T-helper 2 cell treated with Interferon-gamma antibody and Interleukin-4, amounts not matched to agents 100 ng/mL and 5 ng/mL, for 36 hours (primary cell): ENCODE results near the gene SLC25A48. TPM values are rescaled to one million over a fixed set of nuclear protein-coding genes. Genes with fewer than 3 reads are reported as not detected.
"Not testable (repeated sequence)": the region's sequence is repeated elsewhere in the genome, so short reads cannot be mapped to it uniquely, and the experiment has no call there.

Source experiments
- intact Hi-C: fragments of 100-400 bp; cut with micrococcal nuclease; formaldehyde crosslinking; loops from one replicate; pipeline ENCODE4 v1.15.1; 2023
- total RNA-seq: library from RNA; stranded (reverse); gene quantifications from 2 replicates; pipeline ENCODE4 v1.2.3, GENCODE V29; 2022

The SLC25A48 gene
- total RNA-seq, 1 donor from 2014 or later: not detected

DNA sequence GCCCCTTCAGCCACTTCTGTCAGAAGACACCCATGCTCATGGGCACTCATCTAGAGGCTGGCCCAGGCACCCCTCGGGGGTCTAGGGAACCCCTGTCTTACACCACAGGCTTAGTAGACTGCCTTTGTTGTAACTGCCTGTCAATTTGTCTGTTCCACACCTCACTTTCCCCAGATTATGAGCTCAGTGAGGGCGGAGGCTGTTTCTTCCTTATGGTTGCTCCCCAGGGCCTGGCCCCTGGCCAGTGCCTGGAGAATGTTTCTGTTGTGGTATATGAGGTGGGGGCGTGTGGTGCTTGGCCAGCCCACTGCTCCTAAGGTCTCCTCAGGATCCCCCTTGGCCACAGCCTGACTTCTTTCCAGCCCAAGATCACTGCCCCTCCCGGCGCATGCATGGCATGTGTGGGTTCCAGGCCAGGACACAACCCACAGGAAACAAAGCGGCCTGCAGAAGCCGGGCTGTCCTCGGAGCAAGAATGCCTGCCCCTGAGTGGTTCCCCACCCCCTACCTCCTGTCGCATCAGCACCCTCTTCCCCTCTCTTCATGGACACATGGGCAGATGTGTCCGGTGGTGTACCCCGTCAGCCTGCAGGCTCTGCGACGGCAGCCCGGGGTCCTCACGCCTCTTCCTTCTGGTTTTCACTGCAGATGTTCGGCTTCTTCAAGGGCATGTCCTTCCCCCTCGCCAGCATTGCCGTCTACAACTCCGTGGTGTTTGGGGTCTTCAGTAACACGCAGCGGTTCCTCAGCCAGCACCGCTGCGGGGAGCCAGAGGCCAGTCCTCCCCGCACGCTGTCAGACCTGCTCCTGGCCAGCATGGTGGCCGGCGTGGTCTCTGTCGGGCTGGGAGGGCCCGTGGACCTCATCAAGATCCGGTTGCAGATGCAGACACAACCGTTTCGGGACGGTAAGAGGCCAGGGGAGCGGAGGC, 17.7 kb downstream of the SLC25A48 start:
- intact Hi-C loops: no loop called here

GRCh38 chr5:135857630-135858311, 23.3 kb downstream of the SLC25A48 start:
- intact Hi-C loops: no loop called here

DNA sequence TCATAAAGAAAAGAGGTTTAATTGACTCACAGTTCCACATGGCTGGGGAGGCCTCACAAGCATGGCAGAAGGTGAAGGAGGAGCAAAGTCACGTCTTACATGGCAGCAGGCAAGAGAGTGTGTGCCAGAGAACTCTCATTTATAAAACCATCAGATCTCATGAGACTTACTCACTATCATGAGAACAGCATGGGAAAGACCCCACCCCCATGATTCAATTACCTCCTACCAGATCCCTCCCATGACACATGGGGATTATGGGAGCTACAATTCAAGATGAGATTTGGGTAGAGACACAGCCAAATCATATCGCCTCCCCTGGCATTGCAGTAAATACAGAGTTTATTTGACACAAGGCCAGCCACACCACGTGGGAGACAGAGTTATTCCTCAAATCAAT, 24.7 kb downstream of the SLC25A48 start:
- intact Hi-C loops: not testable (repeated sequence)

GRCh38 chr5:135859641-135860040, 25.2 kb downstream of the SLC25A48 start:
- intact Hi-C loops: no loop called here

DNA sequence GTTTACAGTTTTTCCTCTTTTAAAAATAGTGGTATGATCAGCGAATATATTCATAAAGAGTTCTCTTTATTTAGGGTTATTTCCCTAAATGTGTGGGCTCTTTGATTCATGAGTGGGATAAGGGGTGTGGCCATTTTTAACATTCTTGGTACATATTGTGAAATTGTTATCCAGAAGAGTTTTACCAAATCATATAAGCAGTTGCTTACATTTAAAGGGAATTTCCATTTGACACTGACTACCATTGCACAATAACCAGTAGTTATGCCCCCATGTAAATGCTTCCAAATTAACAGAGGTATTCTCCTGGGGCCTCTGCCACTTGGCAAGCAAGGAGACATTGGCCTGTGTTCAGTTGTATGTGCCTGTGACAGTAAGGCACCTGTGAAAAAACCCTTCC, 27.2 kb downstream of the SLC25A48 start:
- intact Hi-C loops: no loop called here

GRCh38 chr5:135862086-135862485, 27.6 kb downstream of the SLC25A48 start:
- intact Hi-C loops: no loop called here

- intact Hi-C loops: no loop called here
Observed at GRCh38 chr5:135862744-135863143, 28.3 kb downstream of the SLC25A48 start.

- intact Hi-C loops: no loop called here
Observed at GRCh38 chr5:135864503-135865435, 30.3 kb downstream of the SLC25A48 start.

- intact Hi-C loops: no loop called here
Observed at GRCh38 chr5:135866016-135866415, 31.6 kb downstream of the SLC25A48 start.

- intact Hi-C loops: no loop called here
Observed at GRCh38 chr5:135867599-135867998, 33.1 kb downstream of the SLC25A48 start.

- intact Hi-C loops: no loop called here
Observed at GRCh38 chr5:135868681-135869080, 34.2 kb downstream of the SLC25A48 start.

- intact Hi-C loops: no loop called here
Observed at GRCh38 chr5:135869276-135869675, 34.8 kb downstream of the SLC25A48 start.

DNA sequence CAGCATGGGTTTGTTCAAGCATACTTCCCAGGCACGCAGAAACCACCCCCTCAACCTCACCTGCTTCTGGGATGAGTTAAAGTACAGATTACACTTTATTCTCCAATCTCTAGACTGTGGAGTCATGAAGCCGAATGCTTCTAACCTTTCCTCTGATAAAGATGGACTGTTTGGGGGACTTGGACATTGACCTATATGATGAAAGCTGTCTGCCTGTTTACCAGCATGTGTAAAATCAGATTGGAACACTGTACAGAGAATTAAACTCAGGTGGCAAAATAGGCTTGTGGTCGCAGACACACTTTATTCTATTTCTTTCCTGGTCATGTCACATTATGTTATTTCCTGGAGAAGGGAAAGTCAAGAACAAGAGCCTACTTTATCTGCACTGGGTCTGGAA, 35.5 kb downstream of the SLC25A48 start:
- intact Hi-C loops: no loop called here

DNA sequence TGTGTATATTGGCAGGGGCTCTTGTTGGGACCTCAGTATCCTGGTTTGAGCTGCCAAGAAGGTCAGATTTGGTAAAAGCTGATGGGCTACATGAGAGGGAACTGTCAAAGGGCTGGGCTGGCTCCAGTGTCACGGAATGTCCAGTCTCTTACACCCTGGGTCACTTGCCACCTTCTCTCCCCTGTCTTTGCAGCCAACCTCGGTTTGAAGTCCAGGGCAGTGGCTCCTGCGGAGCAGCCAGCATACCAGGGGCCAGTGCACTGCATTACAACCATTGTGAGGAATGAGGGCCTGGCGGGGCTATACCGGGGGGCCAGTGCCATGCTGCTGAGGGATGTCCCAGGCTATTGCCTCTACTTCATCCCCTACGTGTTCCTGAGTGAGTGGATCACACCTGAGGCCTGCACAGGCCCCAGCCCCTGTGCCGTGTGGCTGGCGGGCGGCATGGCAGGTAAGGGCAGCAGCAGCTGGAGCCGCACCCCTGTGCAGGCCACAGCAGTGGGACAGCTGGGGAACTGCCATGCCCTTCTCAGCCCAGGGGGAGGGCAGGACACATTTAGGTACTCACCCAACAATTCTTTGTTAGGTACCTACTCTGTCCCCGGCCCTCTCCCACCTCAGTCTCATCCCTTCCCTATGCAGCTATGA, 36.9 kb downstream of the SLC25A48 start:
- intact Hi-C loops: no loop called here

DNA sequence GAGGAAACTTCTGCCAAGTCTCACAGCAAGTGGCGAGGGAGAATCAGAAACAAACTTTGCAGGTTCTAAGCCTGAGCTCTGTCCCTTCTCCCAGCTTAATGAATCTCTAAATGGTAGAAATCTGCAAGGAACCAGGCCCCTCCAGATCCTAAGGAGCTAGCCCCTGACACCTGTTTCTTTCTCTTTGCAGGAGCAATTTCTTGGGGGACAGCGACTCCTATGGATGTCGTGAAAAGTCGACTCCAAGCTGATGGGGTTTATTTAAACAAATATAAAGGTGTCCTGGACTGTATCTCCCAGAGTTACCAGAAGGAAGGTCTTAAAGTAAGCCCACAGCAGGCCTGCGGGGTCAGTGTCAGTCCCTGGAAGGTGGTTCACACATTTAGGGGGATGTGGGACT, 39.4 kb downstream of the SLC25A48 start:
- intact Hi-C loops: no loop called here

DNA sequence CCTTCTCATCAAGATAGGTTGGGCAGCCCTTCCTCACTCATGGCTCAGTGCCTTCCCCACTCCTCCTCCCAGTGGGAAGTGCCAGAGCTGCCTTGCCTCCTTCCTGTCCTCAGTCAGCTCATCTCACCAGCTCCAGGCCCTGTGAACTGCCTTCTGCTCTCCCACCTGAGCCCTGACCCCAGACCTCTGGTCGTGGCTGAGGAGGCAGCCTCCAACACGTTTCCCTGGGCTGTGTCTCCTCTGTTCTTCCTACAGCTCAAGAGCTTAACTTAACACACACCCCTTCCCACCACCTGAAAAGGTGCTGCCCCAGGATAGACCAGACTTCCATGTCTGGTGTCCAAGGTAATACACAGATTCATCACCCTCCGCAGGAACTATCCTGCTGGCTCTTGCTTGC, 40.0 kb downstream of the SLC25A48 start:
- intact Hi-C loops: no loop called here

GRCh38 chr5:135875567-135875966, 41.1 kb downstream of the SLC25A48 start:
- intact Hi-C loops: no loop called here

DNA sequence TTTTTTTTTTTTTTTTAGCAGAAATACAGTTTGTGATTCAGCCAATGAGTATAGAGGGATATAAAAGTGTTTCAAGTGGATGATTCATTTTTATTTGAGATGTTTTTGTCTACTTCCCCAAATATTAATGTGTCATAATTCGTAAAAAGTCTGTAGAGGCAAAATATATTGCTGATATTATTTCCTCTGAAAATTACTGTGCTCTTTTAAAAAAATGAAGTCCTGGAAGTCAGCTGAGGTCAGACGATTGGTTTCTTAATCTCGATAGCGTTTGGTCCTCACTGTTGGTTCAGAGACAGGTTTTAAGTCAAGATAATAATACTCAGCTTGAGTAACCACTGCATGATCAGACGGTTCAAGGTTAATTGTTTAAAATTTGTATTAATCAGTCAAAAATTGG, 41.7 kb downstream of the SLC25A48 start:
- intact Hi-C loops: no loop called here

- intact Hi-C loops: no loop called here
Observed at GRCh38 chr5:135877570-135878155, 43.2 kb downstream of the SLC25A48 start.

- intact Hi-C loops: no loop called here
Observed at GRCh38 chr5:135878156-135878620, 43.7 kb downstream of the SLC25A48 start.
